NCI-H345 treated with DMSO at 0.1 percent for 48 hours (cell line): ENCODE measurements around the gene AGAP1.
A peak's percentile ranks its signal among the peaks of the same experiment; 100 is the strongest.
"Not testable (repeated sequence)": the region's sequence is repeated elsewhere in the genome, so short reads cannot be mapped to it uniquely, and the experiment has no call there.

Experiments
- DNase-seq: peaks from one replicate; lab custom pipeline; 2025; ENCODE audit not compliant: unreplicated experiment; lab: John Stamatoyannopoulos, UW

Gene AGAP1

GRCh38 chr2:235752846-235753245 is 259.0 kb downstream of the AGAP1 start:
- peak; percentile 34 for DNase-seq

GRCh38 chr2:235754357-235755207 is 260.7 kb downstream of the AGAP1 start:
- DNase-seq = no peak

GRCh38 chr2:235756491-235756890 is 262.6 kb downstream of the AGAP1 start:
- DNase-seq = no peak

GRCh38 chr2:235757212-235757611 is 263.4 kb downstream of the AGAP1 start:
- DNase-seq = no peak

- no peak for DNase-seq
Observed at GRCh38 chr2:235757640-235758039, 263.8 kb downstream of the AGAP1 start.

- no peak for DNase-seq
Observed at GRCh38 chr2:235762832-235763598, 269.2 kb downstream of the AGAP1 start.

GRCh38 chr2:235763816-235764215 is 270.0 kb downstream of the AGAP1 start:
- no peak for DNase-seq

- not testable (repeated sequence) for DNase-seq
Observed at GRCh38 chr2:235764478-235764877, 270.6 kb downstream of the AGAP1 start.

- no peak for DNase-seq
Observed at GRCh38 chr2:235765181-235765820, 271.5 kb downstream of the AGAP1 start.

- peak; percentile 22 for DNase-seq
Observed at GRCh38 chr2:235766278-235766677, 272.4 kb downstream of the AGAP1 start.

- no peak for DNase-seq
Observed at GRCh38 chr2:235768606-235769005, 274.8 kb downstream of the AGAP1 start.

- DNase-seq = no peak
Observed at GRCh38 chr2:235769046-235769445, 275.2 kb downstream of the AGAP1 start.

- DNase-seq = no peak
Observed at GRCh38 chr2:235770909-235771820, 277.3 kb downstream of the AGAP1 start.

GRCh38 chr2:235773188-235773928 is 279.5 kb downstream of the AGAP1 start:
- no peak for DNase-seq

- DNase-seq = no peak
Observed at GRCh38 chr2:235774153-235774870, 280.5 kb downstream of the AGAP1 start.

- DNase-seq = no peak
Observed at GRCh38 chr2:235776531-235776930, 282.7 kb downstream of the AGAP1 start.

- peak; percentile 43 for DNase-seq
Observed at GRCh38 chr2:235779444-235779896, 285.6 kb downstream of the AGAP1 start.

- no peak for DNase-seq
Observed at GRCh38 chr2:235780401-235780800, 286.6 kb downstream of the AGAP1 start.

GRCh38 chr2:235781775-235782174 is 287.9 kb downstream of the AGAP1 start:
- DNase-seq = no peak
